ENCODE data around the gene GSG1L. TPM values are rescaled to one million over a fixed set of nuclear protein-coding genes. Genes with fewer than 3 reads are reported as not detected.
A peak's percentile ranks its signal among the peaks of the same experiment; 100 is the strongest.

GSG1L gene
- total RNA-seq, 1 experiment from 2014 or later: not detected

DNA sequence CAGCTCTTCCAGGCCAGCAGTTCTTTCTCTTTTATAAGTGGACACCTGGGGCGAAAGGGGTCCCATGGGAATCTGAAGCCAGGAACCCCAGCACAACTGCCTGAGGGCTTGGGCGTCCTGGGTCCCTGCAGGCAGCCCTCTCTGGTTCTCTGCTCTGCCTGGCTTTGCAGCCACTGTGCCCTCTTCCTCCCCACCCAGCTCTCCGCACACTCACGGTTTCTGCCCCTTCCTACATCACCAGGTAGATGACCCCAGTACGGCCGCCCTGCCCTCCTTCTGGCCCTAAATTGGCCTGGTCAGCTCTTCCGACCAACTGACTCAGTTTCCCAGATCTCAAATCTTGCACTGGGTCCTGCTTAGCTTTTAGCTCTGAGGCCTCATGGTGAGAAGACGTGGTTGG is 288.3 kb downstream of the GSG1L start:
- DNase-seq (ENCODE audit: low read depth): no peak

- no peak for DNase-seq (ENCODE audit: low read depth)
Observed at GRCh38 chr16:27774779-27775178, 288.7 kb downstream of the GSG1L start.

DNA sequence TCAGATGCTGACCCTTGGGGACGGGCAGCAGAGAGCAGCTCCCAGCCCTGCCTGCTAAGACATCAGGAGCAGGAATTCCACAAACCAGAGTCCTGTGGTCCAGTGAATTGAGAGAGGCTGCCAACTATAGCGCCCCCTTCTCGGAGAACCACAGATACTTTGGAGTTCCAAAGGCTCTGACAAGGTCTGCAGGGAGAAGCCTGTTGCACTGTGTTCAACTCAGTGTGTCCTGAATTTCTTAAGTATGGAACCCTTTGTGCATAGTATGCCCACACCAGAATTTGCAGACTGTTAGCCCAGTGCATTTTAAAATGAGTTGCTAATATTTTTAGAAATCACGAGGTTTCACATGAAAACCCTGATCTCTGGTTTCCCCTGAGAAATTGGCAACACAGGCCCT is 290.2 kb downstream of the GSG1L start:
- no peak for DNase-seq (ENCODE audit: low read depth)

- no peak for DNase-seq (ENCODE audit: low read depth)
Observed at GRCh38 chr16:27772093-27772825, 291.3 kb downstream of the GSG1L start.

DNA sequence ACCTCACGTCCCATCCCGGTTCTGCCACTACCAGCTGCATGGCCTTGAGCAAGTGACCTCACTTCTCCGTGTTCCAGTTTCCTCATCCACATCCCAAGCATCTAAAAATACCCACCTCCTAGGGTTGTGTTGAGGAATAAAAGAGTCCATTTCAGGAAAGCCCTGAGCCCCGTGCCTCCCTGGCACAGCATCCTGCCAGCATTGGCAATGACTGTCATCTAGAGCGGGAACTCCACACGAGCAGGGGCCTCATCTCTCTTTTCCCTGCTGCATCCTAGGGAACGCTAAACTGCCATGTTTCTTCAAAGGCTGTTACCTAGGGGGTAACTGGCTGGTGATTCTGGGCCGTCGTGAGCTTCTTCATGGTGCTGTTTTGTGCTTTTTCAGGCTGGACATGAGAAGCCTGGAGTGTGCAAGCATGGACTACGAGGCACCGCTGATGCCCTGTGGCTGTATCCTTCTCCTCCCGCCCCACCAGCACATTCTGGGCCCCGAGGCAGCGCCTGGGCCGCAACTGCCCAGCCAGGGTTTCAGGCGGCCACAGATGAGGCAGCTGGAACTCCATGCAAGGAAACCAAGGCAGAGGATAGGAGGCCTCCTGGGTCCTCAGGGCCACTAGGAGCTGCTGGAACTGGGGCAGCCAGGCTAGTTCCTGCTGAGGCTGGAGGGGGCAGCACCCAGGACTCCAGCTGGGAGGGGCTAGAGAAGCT is 292.2 kb downstream of the GSG1L start:
- DNase-seq (ENCODE audit: low read depth): no peak

- no peak for DNase-seq (ENCODE audit: low read depth)
Observed at GRCh38 chr16:27770271-27771196, 293.0 kb downstream of the GSG1L start.

DNA sequence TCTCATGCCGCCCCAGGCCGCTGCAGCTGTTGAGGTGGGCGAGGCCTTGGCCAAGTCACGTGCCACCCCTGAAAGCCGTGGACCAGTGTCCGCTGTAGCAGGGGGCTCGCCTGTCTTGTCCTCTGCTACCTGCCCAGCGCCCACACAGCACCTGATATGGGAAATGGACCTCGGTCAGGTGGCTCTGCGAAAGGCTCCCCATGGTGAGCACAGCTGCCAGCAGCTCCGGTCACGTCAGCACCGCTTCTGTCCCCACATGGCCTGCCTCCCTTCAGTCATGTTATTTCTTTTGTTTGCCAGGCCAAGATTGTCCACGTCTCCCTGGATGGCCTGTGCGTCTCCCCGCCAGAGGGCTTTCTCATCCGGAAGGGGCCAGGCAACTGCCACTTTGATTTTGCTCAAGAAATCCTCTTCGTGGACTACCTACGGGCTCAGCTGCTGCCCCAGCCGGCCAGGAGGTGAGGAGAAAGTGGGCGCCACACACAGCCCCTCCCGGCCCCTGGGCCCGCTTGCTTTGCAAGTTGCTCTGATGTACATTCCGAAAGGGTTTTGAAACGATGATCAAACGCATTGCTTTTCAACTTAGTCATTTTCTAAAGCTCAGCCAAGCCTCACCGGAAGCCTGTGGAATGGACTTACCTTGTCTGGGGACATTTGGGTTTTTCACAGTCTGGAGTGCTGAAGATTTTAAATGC is 293.8 kb downstream of the GSG1L start:
- DNase-seq (ENCODE audit: low read depth): peak; percentile 9

- peak; percentile 13 for DNase-seq (ENCODE audit: low read depth)
Observed at GRCh38 chr16:27768651-27769272, 294.8 kb downstream of the GSG1L start.

DNA sequence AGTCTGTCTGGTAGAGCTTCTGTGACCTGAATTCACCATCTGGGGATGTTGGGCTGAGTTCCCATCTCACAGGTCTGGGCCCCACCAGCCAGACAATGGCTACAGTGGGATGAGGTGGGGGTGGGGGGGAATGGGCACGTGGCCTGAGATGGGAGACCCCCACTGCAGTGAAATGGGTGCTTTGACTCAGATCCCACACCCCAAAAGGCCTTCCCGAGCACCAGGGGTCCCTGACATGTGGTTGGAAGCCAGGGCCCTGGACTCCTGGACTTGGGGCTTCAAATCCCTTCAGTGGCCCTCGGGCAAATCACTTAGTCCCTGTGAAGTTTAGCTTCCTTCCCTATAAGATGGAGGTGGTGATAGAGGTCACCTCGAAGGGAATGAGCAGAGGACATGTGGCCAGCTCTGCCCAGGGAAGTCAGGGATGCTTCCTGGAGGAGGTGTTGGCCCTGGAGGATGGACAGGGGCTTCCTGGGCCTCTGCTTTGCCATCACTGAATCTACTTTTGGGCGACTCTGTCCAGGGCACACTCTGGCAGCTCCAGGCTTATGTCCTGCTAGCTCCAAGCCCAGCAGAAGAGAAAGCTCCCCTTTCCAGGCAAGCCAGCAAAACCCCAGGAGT is 295.4 kb downstream of the GSG1L start:
- no peak for DNase-seq (ENCODE audit: low read depth)

DNA sequence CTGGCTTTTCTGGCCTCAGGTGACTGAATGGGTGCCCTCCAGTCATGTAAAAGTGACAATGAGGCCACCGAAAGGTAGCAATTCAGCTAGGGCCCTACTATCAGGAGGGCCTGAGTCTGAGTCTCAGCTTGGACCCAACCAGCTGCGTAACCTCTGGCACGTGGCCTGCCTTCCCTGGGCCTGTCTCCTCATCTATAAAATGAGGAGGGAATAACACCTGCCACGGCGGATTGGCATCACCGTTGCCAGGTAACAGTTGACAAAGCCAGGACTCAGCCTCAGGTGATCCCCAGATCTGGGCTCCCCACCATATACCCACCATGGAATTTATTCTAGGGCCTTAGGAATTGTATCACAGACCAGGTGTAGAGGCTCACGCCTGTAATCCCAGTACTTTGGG is 296.4 kb downstream of the GSG1L start:
- no peak for DNase-seq (ENCODE audit: low read depth)

DNA sequence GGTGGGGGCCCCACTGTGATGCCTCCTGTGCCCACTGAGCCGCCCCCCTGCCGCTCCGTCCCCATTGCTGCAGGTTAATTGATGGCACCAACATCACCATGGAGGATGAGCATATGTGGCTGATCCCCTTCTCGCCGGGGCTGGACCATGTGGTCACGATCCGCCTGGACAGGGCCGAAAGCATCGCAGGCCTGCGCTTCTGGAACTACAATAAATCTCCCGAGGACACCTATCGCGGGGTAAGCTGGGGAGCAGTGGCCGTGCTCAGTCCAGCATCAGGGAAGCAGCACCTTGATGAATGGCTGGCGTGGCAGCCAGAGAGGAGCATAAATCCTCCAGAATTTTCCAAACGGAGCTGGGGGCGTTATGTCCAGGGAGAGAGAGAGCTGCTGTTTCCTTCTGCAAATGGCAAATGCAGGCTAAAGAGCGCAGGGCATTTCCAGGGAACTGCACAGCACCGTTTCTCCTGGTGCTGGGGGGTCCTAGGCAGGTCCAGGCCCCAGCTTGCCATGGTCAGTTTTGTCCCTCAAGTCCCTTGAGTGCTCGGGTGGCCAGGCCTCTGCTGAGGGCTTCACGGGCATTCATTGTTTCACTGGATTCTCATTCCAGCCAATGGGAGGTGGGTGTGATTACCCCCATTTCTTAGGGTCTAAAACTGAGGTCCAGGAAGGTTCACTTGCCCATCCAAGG is 297.1 kb downstream of the GSG1L start:
- DNase-seq (ENCODE audit: low read depth): no peak

GRCh38 chr16:27764869-27765675 is 298.4 kb downstream of the GSG1L start:
- peak; percentile 42 for DNase-seq (ENCODE audit: low read depth)

DNA sequence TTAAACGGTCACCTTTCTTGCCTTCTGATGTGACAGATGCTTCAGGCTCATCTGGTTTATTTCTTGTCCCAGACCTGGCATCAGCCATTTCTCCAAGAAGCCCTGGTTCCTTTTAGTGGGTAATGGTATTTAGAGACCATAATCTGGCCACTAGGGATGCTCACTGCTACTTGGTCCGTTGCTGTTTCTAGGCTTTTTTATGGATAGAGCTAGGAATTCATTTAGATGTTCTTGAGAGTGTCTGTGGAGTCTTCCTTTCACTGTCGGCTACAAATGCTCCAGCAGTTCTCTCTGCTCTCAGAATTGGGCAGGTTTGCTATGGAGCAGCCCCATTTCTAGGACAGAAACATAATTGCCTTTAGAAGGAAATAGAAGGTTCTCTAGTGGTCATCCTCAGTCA is 299.1 kb downstream of the GSG1L start:
- DNase-seq (ENCODE audit: low read depth): no peak

GRCh38 chr16:27762441-27762840 is 301.1 kb downstream of the GSG1L start:
- DNase-seq (ENCODE audit: low read depth): no peak

DNA sequence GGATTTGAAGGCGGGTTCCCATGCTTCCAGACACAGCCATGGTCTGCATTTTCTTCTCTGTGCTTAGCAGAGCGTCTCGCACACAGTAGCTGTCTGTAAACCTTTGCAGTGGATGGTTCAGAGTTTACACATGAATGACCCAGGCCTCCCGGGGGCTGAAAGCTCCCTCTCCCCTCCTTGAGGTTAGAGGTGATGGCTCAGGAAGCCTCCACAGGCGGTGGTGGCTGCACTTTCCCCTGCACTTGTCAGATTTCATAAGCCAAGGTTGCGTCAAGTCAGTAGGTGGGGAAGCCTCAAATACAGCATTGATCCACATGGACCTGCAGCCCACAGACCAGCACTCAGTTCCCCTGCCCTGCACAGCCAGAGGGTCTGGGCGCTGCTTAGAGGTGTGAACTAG is 301.7 kb downstream of the GSG1L start:
- no peak for DNase-seq (ENCODE audit: low read depth)

DNA sequence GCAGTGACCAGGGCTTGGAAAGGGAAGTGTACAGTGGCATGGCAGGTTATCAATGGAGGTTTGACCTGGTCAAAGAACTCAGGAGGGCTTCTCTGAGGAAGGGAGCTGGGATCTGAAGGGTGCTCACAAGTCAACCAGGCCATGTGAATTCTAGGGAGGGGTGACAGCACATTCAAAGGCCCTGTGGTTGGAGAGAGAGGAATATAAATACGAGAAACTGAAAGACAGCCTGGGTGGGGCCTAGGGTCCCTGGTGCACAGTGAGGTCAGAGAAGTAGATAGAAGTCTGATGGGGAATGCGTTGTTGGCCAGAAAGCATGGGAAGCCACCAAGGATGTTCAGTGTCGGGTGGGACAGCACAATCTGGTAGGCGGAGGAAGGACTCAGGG is 302.7 kb downstream of the GSG1L start:
- no peak for DNase-seq (ENCODE audit: low read depth)

DNA sequence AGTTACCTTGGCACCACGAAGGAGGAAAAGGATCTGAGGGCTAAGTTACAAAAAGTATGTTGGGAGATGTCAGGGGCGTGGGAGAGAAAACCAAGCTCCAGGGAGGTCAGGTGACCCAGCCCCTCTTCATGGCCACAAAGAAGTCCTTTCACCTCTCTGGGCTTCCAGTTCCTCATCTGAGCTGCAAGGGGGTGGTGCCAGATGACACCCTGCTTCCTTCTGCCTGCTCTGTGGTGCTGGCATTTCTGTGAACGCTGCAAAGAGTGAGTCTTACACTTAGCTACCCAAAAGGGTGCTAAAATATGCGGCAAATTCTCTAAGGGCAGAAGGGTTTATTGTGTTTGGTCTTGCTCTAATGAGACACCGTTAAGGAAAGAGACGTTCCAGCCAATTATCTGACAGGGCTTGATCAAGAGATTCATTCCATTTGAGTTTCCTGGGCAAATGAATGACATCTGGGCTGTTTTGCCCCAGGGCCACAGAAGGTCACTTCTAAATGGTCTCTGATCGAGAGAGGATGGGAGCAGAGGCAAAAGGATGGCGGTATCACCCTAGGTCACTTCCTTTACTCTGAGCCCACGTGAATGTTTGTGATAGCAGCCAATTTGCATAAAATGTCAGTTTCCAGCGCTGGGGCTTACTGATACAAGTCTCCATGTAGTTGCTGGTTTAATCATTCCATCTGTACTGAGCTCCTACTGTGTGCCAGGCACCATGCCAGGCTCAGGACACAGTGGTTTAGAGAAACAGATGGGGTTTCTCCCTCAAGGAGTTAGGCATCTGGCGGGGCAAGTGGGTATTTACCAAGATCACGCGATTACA is 303.3 kb downstream of the GSG1L start:
- DNase-seq (ENCODE audit: low read depth): no peak

DNA sequence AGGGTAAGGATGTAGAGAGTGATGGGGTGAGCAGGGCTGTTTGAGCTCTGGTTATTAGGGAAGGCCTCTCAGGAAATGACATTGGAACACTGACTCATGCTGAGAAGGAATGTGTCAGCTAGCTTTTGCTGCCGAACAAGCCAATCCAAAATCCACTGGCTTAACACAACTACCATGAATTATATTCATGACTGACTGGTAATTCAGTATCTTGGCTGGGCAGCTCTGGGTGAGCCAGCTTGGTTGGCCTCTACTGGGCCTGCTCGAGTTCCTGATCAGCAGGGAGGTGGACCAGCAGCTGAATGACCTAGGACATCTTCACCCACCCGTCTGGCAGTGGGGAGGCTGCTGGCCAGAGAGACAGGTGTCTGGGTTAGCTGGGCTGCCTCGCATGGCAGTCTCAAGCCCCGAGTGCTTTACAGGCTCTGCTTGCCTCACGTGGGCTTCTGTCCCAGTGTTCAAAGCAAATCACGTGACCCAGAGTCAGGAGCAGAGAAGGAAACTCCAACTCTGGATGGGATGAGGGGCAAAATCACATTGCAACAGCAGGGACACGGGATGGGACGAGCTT is 304.1 kb downstream of the GSG1L start:
- peak; percentile 37 for DNase-seq (ENCODE audit: low read depth)

Data from LHCN-M2 (cell line).